ENCODE data around the gene FBN2. TPM values are rescaled to one million over a fixed set of nuclear protein-coding genes. Genes with fewer than 3 reads are reported as not detected.

Gene FBN2
- total RNA-seq, 2 donors from 2014 or later: not detected

- ATAC-seq: no peak
- no peaks in the 10 kb centered on the region for H3K36me3 Mint-ChIP-seq
- no peak overlapping the region for H3K4me3 Mint-ChIP-seq
- DNase-seq (ENCODE audit: low spot score): no peak
- H3K27ac Mint-ChIP-seq: no peak overlapping the region
- H3K4me1 Mint-ChIP-seq (ENCODE audit: low read depth in 2 of 2): peaks cover 0 to 4% of the 10 kb centered on the region in 2 donors
- peaks cover 10 to 13% of the 10 kb centered on the region in 2 donors for H3K27me3 Mint-ChIP-seq
- H3K9me3 Mint-ChIP-seq: no peaks in the 10 kb centered on the region
Observed at GRCh38 chr5:128208436-128208835, 329.6 kb downstream of the FBN2 start.
